A673 (cell line): ENCODE results near the gene EEFSEC. TPM values are rescaled to one million over a fixed set of nuclear protein-coding genes. Genes with fewer than 3 reads are reported as not detected.

ENCODE experiments used
- BruUV-seq: library from RNA; stranded (reverse); fragments of 400-500 nt; replicated peaks from 2 replicates; lab custom pipeline; 2021; lab: Mats Ljungman, UMichigan
- CTCF ChIA-PET: fragments of 300-600 bp; sonication (Branson Sonifier 250); formaldehyde crosslinking; loops from one replicate; lab custom pipeline; 2022; ENCODE audit warnings: antibody characterized with exemption; lab: Charles Lee
- POLR2A ChIA-PET: fragments of 300-600 bp; sonication (Branson Sonifier 250); formaldehyde crosslinking; loops from one replicate; lab custom pipeline; 2022; ENCODE audit warnings: antibody characterized with exemption; ENCODE audit not compliant: low non-redundant PET; lab: Charles Lee
- DNase-seq: peaks from one replicate; pipeline ENCODE4 v3.0.0-alpha.2; 2015; ENCODE audit warnings: low spot score
- H3K27ac ChIP-seq: fragments of 200-600 bp; sonication (generic); 2 replicates; pipeline ENCODE4 v1.5.1; 2016; ENCODE audit warnings: mixed run types, low read depth, mild to moderate bottlenecking, mixed read lengths, antibody characterized with exemption, low read length; ENCODE audit not compliant: poor library complexity, severe bottlenecking
- H3K27me3 ChIP-seq: fragments of 200-600 bp; sonication (generic); replicated peaks from 2 replicates; pipeline ENCODE4 v1.6.1; 2017; ENCODE audit warnings: mixed run types, low read depth, mild to moderate bottlenecking, mixed read lengths, antibody characterized with exemption, low read length; ENCODE audit not compliant: insufficient read depth, poor library complexity
- H3K36me3 ChIP-seq: fragments of 200-600 bp; sonication (generic); 2 replicates; pipeline ENCODE4 v1.6.1; 2016; ENCODE audit warnings: mixed run types, mild to moderate bottlenecking, mixed read lengths, antibody characterized with exemption, low read length; ENCODE audit not compliant: insufficient read depth, poor library complexity, severe bottlenecking
- H3K4me1 ChIP-seq: fragments of 200-600 bp; sonication (generic); 2 replicates; pipeline ENCODE4 v1.6.1; 2017; ENCODE audit warnings: mixed run types, mild to moderate bottlenecking, mixed read lengths, antibody characterized with exemption, low read length; ENCODE audit not compliant: insufficient read depth, poor library complexity, severe bottlenecking
- H3K4me3 ChIP-seq: fragments of 200-600 bp; sonication (generic); 2 replicates; pipeline ENCODE4 v1.5.1; 2016; ENCODE audit warnings: low read depth, mixed run types, mild to moderate bottlenecking, mixed read lengths, low read length; ENCODE audit not compliant: poor library complexity, severe bottlenecking
- H3K9me3 ChIP-seq: fragments of 200-600 bp; sonication (generic); 2 replicates; pipeline ENCODE4 v1.6.1; 2016; ENCODE audit warnings: mixed run types, low read depth, mild to moderate bottlenecking, mixed read lengths, antibody characterized with exemption, low read length; ENCODE audit not compliant: poor library complexity, severe bottlenecking
- CTCF ChIP-seq: fragments of 300-800, 200-600 bp; sonication (generic); conservative IDR thresholded peaks from 2 replicates; pipeline ENCODE4 v1.5.1; 2017; ENCODE audit warnings: low read depth, mild to moderate bottlenecking, antibody characterized with exemption, low read length, moderate library complexity, mixed read lengths
- EZH2 ChIP-seq: fragments of 200-600 bp; sonication (generic); IDR thresholded peaks from 2 replicates; pipeline ENCODE4 v1.6.1; 2017; ENCODE audit warnings: borderline replicate concordance, low read depth, mild to moderate bottlenecking, mixed read lengths, antibody characterized with exemption, low read length; ENCODE audit not compliant: poor library complexity, severe bottlenecking
- intact Hi-C: fragments of 100-400 bp; cut with micrococcal nuclease; formaldehyde crosslinking; loops from one replicate; pipeline ENCODE4 v1.10.0; 2022; ENCODE audit not compliant: unreplicated experiment
- total RNA-seq: library from RNA; stranded (reverse); gene quantifications from 2 replicates; pipeline ENCODE4 v1.2.3, GENCODE V29; 2021

EEFSEC gene
- total RNA-seq, 1 experiment from 2014 or later: 19.7 TPM

- no peak overlapping the region for H3K27ac ChIP-seq
- TF ChIP-seq CTCF: no peak
- no peak for TF ChIP-seq EZH2
- POLR2A ChIA-PET: no interaction called here
Observed at GRCh38 chr3:128319107-128319506, 165.8 kb downstream of the EEFSEC start.

GRCh38 chr3:128319741-128320141 lies 166.5 kb downstream of the EEFSEC start:
- H3K27ac ChIP-seq: no peak overlapping the region
- intact Hi-C loops: loop anchor here (10.0 kb wide), 1 partner anchor 145 kb away; no protein-coding TSS in a partner anchor
- no peaks in the 10 kb centered on the region for H3K9me3 ChIP-seq
- H3K36me3 ChIP-seq: no peaks in the 10 kb centered on the region
- no peak for TF ChIP-seq CTCF
- no peak for TF ChIP-seq EZH2
- BruUV-seq: no TSS peak
- H3K4me1 ChIP-seq: peaks cover 10% of the 10 kb centered on the region
- H3K4me3 ChIP-seq: no peak overlapping the region
- POLR2A ChIA-PET: no interaction called here
- H3K27me3 ChIP-seq: no peaks in the 10 kb centered on the region
- no peak for DNase-seq
- CTCF ChIA-PET: no interaction called here

More at GRCh38 chr3:128319107-128319506, 165.8 kb downstream of the EEFSEC start:
- intact Hi-C loops: no loop called here
- Histone ChIP-seq H3K27me3 (no peaks in the 10 kb centered on the region), H3K4me1 (peaks cover 10% of the 10 kb centered on the region), H3K36me3 (no peaks in the 10 kb centered on the region), H3K9me3 (no peaks in the 10 kb centered on the region), H3K4me3 (no peak overlapping the region)
- no TSS peak for BruUV-seq
- CTCF ChIA-PET: no interaction called here
- no peak for DNase-seq

- Histone ChIP-seq H3K27me3 (no peaks in the 10 kb centered on the region), H3K4me3 (no peak overlapping the region), H3K27ac (no peak overlapping the region), H3K9me3 (no peaks in the 10 kb centered on the region), H3K4me1 (peaks cover 10% of the 10 kb centered on the region), H3K36me3 (no peaks in the 10 kb centered on the region)
- ChIA-PET POLR2A (no interaction called here), CTCF (no interaction called here)
- no peak for TF ChIP-seq EZH2
- TF ChIP-seq CTCF: no peak
- BruUV-seq: no TSS peak
- intact Hi-C loops: loop anchor here (10.0 kb wide), 1 partner anchor 146 kb away; no protein-coding TSS in a partner anchor
- no peak for DNase-seq
Observed at GRCh38 chr3:128320551-128321340, 167.5 kb downstream of the EEFSEC start.
